C4-2B (cell line): ENCODE results near the gene GJD2.

ENCODE experiments used
- CTCF ChIP-seq: fragments of 450-650 bp; conservative IDR thresholded peaks from 2 replicates; pipeline ENCODE4 v1.5.1; 2017; ENCODE audit warnings: mild to moderate bottlenecking
- ZFX ChIP-seq: fragments of 450-650 bp; IDR thresholded peaks from 2 replicates; pipeline ENCODE4 v1.6.1; 2017

GRCh38 chr15:34716111-34716510 is 38.7 kb downstream of the GJD2 start:
- no peak for TF ChIP-seq ZFX
- no peak for TF ChIP-seq CTCF
